ENCODE data around the gene HOXA6.

HOXA6 gene

DNA sequence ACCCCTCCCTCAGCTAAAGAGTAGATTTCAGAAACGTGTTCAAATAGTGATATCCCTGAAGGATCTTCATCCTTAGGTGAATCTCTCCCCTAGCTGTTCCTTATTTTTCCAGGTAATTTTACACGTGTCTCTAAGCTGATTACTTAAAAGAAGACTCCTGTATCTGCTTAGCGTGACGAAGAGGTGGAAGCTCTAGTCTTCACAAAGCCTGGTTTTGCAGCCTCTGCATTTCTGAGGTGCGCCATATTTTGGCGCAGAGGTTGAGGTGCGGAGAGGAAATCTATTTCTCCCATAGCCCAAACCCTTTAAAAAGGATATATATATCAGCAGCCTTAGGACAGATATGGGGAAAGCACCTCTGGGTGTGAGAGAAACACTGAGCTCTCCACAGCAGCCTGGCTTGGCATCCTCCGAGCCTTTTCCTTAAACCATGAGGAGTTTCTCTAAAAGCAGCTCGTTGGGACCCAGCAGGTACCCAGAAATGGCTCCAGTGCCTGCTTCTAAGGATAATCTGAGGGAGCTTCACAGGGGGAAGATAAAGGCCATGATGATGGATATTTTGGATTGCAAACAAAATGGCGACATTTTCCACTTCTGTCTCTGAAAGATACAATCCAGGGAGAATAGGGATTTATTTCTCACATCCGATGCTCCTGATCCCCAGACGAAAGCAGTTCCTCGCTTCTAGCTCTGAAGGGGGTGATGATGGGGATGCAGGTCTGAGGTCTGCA is 42.1 kb downstream of the HOXA6 start:
- DNase-seq (ENCODE audit: low read depth): no peak
- TF ChIP-seq CTCF (conservative IDR thresholded peaks at IDR 0.05; ENCODE audit: control insufficient read depth, insufficient read depth, low read depth, low read length): no peak
- H3K4me3 ChIP-seq (ENCODE audit: control insufficient read depth, low read depth, low read length): no peak overlapping the region

DNA sequence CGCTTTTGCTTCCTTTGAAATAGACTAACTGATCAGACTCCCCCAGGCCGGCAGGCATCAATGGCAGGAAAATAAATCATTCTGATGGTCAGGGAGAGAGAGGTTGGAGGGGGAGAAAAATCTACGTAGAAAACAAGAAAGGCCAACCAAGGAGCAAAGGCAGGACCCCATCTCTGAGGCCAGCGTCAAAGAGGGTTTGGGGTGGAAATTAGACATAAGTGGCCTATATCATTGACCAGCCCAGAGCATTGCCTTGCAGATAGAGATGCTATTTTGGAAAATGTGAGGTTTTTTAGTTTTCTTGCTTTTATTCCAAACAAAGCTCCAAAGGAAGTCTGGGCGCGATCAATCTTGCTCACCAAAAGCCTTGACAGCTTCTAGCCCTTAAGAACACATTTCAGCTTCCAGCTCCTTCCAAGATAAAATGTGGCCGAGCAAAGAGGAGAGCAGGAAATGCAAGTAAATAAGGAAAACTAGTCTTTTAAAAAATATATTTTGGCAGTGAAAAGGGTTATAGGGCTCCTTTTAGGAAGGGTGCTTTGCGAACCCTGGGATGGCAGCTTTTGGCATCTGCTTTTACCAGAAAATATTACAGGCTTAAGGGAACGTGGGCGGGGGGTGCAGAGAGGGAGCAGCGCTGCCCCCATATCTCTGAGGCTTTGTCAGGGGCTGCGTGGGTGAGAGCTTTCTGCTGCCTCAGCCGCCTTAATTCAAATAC is 43.1 kb downstream of the HOXA6 start:
- H3K4me3 ChIP-seq (ENCODE audit: control insufficient read depth, low read depth, low read length): no peak overlapping the region
- DNase-seq (ENCODE audit: low read depth): peak; percentile 57
- no peak for TF ChIP-seq CTCF (conservative IDR thresholded peaks at IDR 0.05; ENCODE audit: control insufficient read depth, insufficient read depth, low read depth, low read length)

- no peak for DNase-seq (ENCODE audit: low read depth)
- TF ChIP-seq CTCF (conservative IDR thresholded peaks at IDR 0.05; ENCODE audit: control insufficient read depth, insufficient read depth, low read depth, low read length): no peak
- peak overlapping the region; percentile 12 for H3K4me3 ChIP-seq (ENCODE audit: control insufficient read depth, low read depth, low read length)
Observed at GRCh38 chr7:27103489-27104226, 43.9 kb downstream of the HOXA6 start.

DNA sequence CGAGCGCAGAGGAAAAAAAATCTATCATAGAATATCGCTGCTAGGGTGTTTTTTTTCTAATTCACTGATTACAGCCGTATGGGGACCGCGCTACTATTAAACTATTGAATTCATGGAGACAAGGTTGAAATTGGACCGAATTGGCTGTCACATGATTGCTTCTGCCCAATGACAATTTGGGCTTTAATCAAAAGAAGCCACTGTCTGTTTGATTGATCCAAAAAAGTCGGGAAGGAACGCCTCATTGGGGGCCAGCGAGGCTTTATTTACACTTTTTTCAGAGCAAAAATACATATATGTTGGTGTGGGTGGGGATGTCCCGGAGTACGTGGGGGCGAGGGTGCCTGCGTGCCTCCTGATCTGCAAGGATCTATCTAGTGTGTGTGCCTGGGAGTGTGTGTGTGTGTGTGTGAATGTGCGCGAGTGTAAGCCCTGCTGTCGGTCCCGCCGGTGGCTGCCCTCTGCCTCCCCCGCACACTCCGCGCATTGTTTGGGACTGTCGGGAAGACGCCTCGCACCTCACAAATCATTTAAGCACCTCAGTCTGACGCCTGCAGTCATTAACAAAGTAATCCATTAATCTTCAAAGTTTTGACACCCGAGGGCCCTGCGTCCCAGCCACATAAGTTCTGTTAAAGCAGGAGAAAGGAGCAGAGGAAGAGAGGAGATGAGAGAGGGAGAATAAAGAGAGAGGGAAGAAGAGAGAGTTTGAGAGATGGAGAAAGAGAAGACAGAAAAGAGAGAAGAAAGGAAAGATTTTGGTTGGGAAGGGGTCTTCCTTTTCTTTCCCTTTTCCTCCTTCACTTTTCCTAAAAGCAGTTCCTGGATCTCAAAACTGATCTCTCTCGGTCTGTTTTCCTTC is 44.8 kb downstream of the HOXA6 start, which contains the start of gene HOXA2:
Gene HOXA2 (minus strand): TSS at position 103 of the 862 bp plus-strand sequence. CDS start 183 bp downstream, outside the sequence.
- TF ChIP-seq CTCF (conservative IDR thresholded peaks at IDR 0.05; ENCODE audit: control insufficient read depth, insufficient read depth, low read depth, low read length): no peak
- DNase-seq (ENCODE audit: low read depth): peak; percentile 52
- H3K4me3 ChIP-seq (ENCODE audit: control insufficient read depth, low read depth, low read length): peak within 1 kb of the TSS; percentile 32

GRCh38 chr7:27101957-27102580 is 45.5 kb downstream of the HOXA6 start:
- peak overlapping the region; percentile 32 for H3K4me3 ChIP-seq (ENCODE audit: control insufficient read depth, low read depth, low read length)
- no peak for TF ChIP-seq CTCF (conservative IDR thresholded peaks at IDR 0.05; ENCODE audit: control insufficient read depth, insufficient read depth, low read depth, low read length)
- no peak for DNase-seq (ENCODE audit: low read depth)
